HG02943 (cell line): ENCODE data around the gene RARS1.

Source experiments
- ATAC-seq: cut with Tn5 transposase; IDR thresholded peaks from one replicate; pipeline ENCODE4 v1.9.1; 2021; ENCODE audit warnings: mild to moderate bottlenecking, low read depth, moderate library complexity; ENCODE audit not compliant: unreplicated experiment

Gene RARS1

GRCh38 chr5:168552146-168552545 is 65.9 kb downstream of the RARS1 start:
- no peak for ATAC-seq

GRCh38 chr5:168553377-168554130 is 67.3 kb downstream of the RARS1 start:
- ATAC-seq, result no peak

DNA sequence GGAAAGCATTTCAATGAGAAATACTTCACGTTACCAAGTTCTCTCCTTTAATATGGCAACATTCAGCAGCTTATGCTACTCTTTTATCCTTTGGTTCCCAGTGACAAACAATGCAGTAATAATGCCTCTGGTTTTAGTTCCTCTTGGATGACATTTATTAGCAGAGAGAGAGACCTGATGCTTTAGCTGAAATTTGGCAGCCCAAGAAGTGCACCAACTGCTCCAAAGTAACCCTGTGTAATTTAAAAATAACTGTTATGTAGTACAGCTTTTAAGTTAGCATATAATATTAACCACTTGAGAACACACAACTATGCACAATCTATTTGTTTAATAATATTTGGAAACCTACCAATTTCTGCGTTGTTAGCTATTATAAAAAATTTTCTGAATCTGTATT is 71.1 kb downstream of the RARS1 start:
- no peak for ATAC-seq

DNA sequence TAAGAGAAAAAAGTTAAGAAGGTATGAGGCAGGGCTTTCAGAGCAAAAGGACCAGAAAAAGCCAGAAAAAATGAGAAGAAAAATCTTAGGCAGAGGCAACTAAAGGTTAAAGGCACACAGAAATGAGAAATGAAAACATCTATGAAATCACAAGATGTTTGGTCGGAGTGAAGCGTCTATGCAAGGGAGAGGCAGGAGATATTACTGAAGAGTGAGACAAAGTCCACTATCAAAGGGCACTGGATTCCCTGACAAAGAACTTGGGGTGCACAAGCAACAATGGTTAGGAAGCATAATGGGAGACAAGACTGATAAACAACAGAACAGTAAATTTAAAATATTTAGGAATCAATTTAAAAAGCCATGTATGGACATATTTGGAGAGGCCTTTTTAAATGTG is 76.0 kb downstream of the RARS1 start:
- ATAC-seq, result no peak

DNA sequence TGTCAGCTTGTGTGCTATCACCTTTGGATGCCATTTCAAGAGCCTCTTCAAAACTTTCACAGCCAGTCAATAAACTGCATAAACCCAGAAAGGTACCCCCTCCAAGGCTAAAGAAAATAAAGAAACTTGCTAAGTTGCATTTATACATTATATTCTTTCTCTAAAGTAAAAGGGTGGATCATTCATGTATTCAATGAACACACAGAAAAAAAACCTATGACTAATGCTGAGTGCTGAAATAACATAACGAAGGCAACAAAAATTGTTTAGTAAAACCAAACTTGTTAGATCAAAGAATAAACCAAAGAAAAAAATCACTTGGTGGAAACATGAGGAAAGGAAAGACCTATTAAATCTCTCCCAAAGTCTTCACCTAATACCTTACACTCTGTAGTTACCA is 77.7 kb downstream of the RARS1 start:
- ATAC-seq, result no peak

GRCh38 chr5:168568738-168569137 is 82.5 kb downstream of the RARS1 start:
- ATAC-seq, result no peak
